COLO668 (cell line): ENCODE measurements around the gene STX16.
"Not testable (repeated sequence)": the region's sequence is repeated elsewhere in the genome, so short reads cannot be mapped to it uniquely, and the experiment has no call there.

Experiments used
- DNase-seq: peaks from one replicate; lab custom pipeline; 2025; ENCODE audit not compliant: unreplicated experiment; lab: John Stamatoyannopoulos, UW

STX16 gene

GRCh38 chr20:58636396-58636982 is 14.6 kb upstream of the STX16 start:
- DNase-seq = no peak

- no peak for DNase-seq
Observed at GRCh38 chr20:58636983-58637421, 14.1 kb upstream of the STX16 start.

GRCh38 chr20:58637466-58638213 is 13.4 kb upstream of the STX16 start:
- DNase-seq = no peak

- no peak for DNase-seq
Observed at GRCh38 chr20:58638467-58639181, 12.5 kb upstream of the STX16 start.

- no peak for DNase-seq
Observed at GRCh38 chr20:58639182-58640146, 11.6 kb upstream of the STX16 start.

- no peak for DNase-seq
Observed at GRCh38 chr20:58640446-58640845, 10.6 kb upstream of the STX16 start.

- no peak for DNase-seq
Observed at GRCh38 chr20:58642441-58642840, 8.6 kb upstream of the STX16 start.

GRCh38 chr20:58642896-58643295 is 8.2 kb upstream of the STX16 start:
- not testable (repeated sequence) for DNase-seq

GRCh38 chr20:58645412-58645968 is 5.6 kb upstream of the STX16 start:
- no peak for DNase-seq

- DNase-seq = no peak
Observed at GRCh38 chr20:58646257-58646656, 4.8 kb upstream of the STX16 start.

GRCh38 chr20:58646703-58647102 is 4.4 kb upstream of the STX16 start:
- DNase-seq = no peak

GRCh38 chr20:58647162-58647795 is 3.8 kb upstream of the STX16 start:
- no peak for DNase-seq

GRCh38 chr20:58647796-58648501 is 3.1 kb upstream of the STX16 start:
- DNase-seq = no peak

- DNase-seq = not testable (repeated sequence)
Observed at GRCh38 chr20:58648502-58648825, 2.6 kb upstream of the STX16 start.

- DNase-seq = peak; percentile 33
Observed at GRCh38 chr20:58649288-58650180, 1.5 kb upstream of the STX16 start.

GRCh38 chr20:58650181-58650775 is 805 bp upstream of the STX16 start:
- DNase-seq = peak; percentile 33

GRCh38 chr20:58651559-58651945 is 469 bp downstream of the STX16 start:
- no peak for DNase-seq

- DNase-seq = peak; percentile 55
Observed at GRCh38 chr20:58651946-58652605, 993 bp downstream of the STX16 start.
